ENCODE data around the gene LSP1. TPM values are rescaled to one million over a fixed set of nuclear protein-coding genes. Genes with fewer than 3 reads are reported as not detected.

LSP1 gene
- total and polyA plus RNA-seq, 7 donors: 8.7 to 80.2 (median 32.7) TPM

DNA sequence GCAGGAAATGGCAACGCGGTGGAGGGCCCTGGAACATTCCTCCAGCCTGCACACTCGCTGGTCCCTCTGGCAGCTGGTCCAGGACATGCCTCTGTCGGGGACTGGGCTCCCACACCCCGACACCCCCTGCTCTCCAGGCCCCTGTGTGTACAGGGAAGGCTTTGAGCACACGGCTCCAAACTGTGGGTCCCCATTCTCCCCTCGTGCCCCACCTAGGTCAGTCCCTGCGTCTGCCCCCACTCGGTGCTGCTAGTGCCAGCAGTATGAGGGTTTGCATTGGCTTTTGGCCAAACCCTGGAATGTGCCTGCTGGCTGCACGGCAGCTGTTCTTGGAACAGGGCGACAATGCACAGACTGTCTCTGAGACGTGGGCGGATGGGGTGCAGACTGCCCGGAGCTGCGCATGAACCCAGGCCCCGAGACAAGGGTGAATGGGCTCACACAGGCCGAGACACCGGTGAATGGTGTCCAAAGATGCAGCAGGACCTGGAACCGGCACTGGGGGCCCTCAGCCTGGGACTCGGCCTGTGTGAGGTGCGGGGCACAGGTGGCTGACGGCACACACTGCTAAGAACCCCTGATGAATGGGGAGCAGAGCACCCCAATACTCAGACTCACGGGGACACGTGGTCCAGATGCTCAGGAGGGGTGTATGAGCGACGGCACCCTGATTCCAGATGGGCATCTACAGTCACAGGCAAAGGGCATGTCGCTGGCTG lies 25.6 kb upstream of the LSP1 start:
- intact Hi-C loops (cut with DNase I): no loop called here
- DNase-seq: peak; percentile 72
- Histone ChIP-seq H3K9me3 (no peaks in the 10 kb centered on the region), H3K36me3 (no peaks in the 10 kb centered on the region), H3K4me1 (peaks cover 0 to 18% (median 16%) of the 10 kb centered on the region in 4 donors), H3K4me3 (no peak overlapping the region), H3K27me3 (peaks cover 0 to 3% (median 0%) of the 10 kb centered on the region in 3 donors), H3K27ac (no peak overlapping the region)
- 19 to 66% methylated on average over 27 of the region's 27 CpGs for WGBS, 2 donors
- TF ChIP-seq POLR2AphosphoS5 (IDR thresholded peaks at IDR 0.05) (peak in 2 of 4 donors; percentile 34 to 36), EP300 (IDR thresholded peaks at IDR 0.05) (no peak), POLR2A (IDR thresholded peaks at IDR 0.05) (no peak)
- TF ChIP-seq, protein P1, sequence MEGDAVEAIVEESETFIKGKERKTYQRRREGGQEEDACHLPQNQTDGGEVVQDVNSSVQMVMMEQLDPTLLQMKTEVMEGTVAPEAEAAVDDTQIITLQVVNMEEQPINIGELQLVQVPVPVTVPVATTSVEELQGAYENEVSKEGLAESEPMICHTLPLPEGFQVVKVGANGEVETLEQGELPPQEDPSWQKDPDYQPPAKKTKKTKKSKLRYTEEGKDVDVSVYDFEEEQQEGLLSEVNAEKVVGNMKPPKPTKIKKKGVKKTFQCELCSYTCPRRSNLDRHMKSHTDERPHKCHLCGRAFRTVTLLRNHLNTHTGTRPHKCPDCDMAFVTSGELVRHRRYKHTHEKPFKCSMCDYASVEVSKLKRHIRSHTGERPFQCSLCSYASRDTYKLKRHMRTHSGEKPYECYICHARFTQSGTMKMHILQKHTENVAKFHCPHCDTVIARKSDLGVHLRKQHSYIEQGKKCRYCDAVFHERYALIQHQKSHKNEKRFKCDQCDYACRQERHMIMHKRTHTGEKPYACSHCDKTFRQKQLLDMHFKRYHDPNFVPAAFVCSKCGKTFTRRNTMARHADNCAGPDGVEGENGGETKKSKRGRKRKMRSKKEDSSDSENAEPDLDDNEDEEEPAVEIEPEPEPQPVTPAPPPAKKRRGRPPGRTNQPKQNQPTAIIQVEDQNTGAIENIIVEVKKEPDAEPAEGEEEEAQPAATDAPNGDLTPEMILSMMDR (IDR thresholded peaks at IDR 0.05): no peak

DNA sequence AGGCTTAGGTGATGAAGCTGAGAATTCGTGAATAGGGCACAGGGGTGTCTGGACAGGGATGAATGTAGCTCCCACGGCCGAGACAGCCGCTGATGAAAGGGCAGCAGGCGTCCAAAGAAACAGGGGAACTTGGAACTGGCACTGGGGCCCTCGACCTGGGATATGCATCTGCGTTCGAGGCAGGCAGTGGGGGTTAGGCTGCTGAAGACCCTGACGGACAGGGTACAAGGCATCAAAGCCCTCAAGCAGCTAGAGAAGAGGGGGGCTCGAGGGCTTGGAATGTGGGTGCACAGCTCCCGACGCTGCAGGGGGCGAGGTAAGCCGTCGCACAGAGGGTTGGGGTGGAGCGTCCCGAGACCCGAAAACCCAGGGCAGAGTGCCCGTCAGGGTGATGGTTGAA lies 25.0 kb upstream of the LSP1 start:
- Histone ChIP-seq H3K27me3 (peaks cover 0 to 3% (median 0%) of the 10 kb centered on the region in 3 donors), H3K9me3 (no peaks in the 10 kb centered on the region), H3K27ac (no peak overlapping the region), H3K4me3 (no peak overlapping the region), H3K4me1 (peaks cover 0 to 24% (median 21%) of the 10 kb centered on the region in 4 donors), H3K36me3 (no peaks in the 10 kb centered on the region)
- DNase-seq: no peak
- TF ChIP-seq, protein P1 (IDR thresholded peaks at IDR 0.05): no peak
- TF ChIP-seq EP300 (IDR thresholded peaks at IDR 0.05) (no peak), POLR2A (IDR thresholded peaks at IDR 0.05) (no peak), POLR2AphosphoS5 (IDR thresholded peaks at IDR 0.05) (no peak)
- intact Hi-C loops (cut with DNase I): no loop called here
- WGBS, 2 donors: 79 to 90% methylated on average over 19 of the region's 19 CpGs

DNA sequence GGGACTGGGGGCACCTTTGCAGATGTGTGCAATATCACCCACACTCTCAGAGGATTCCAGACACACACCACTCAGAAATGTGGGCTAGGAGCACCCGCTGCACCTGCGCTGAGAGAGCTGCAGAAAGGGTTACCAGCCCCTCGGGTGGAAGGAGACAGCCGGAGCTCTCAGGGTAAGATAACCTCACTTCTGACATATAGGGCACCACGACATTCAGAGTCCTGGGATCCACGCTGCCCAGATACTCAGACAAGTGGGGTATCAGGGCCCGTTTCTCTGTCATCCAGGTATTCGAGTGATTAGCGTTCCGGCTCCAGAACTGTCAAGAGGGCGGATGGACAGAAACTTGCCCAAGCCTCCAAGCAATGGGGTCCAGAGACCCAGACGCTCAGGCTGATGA lies 24.3 kb upstream of the LSP1 start:
- DNase-seq: no peak
- no peaks in the 10 kb centered on the region for H3K9me3 ChIP-seq
- peaks cover 0 to 3% (median 0%) of the 10 kb centered on the region in 3 donors for H3K27me3 ChIP-seq
- no peak overlapping the region for H3K27ac ChIP-seq
- no peak overlapping the region for H3K4me3 ChIP-seq
- 85 to 88% methylated on average over 12 of the region's 12 CpGs for WGBS, 2 donors
- intact Hi-C loops (cut with DNase I): no loop called here
- H3K4me1 ChIP-seq: peaks cover 0 to 24% (median 21%) of the 10 kb centered on the region in 4 donors
- H3K36me3 ChIP-seq: no peaks in the 10 kb centered on the region
- TF ChIP-seq POLR2A (IDR thresholded peaks at IDR 0.05): no peak
- no peak for TF ChIP-seq POLR2AphosphoS5 (IDR thresholded peaks at IDR 0.05)
- TF ChIP-seq, protein P1 (IDR thresholded peaks at IDR 0.05): no peak
- no peak for TF ChIP-seq EP300 (IDR thresholded peaks at IDR 0.05)

DNA sequence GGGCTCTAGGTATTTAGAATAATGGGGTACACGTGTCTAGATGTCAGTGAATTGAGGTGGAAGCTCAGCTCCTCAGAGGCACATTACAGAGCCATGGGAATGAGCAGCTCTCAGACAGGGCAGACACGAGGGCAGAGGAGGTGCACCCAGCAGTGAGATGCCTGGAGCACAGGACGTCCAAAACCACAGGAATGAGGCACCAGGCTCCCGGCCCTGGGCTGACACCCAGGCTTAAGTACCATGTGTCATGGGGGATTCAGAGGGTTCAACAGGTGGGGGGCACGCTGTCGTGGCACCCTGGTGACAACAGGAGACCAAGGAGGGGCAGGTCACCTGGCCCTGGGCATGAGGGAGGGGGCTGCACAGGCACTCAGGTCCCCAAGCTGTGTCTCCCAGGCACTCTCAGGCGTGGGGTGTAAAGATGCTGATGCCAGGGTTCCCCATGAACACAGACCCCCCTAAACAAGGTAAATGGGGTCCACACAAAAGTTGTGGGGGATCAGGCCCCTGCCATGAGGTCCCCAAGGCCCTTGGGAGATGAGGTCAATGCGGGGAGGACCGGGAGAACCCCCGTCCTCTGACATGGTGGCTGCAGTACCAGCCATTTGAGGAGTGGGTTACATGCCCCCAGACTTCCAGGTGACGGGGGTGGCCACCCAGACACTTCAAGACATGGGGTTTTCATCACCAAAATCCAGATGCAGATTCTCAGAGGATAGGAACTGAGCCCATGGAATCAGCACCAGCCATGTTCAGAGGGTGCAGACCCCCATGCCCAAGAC lies 23.7 kb upstream of the LSP1 start:
- intact Hi-C loops (cut with DNase I): no loop called here
- H3K4me1 ChIP-seq: peaks cover 0 to 24% (median 21%) of the 10 kb centered on the region in 4 donors
- WGBS, 2 donors: 76 to 80% methylated on average over 11 of the region's 11 CpGs
- no peak for DNase-seq
- H3K27me3 ChIP-seq: peaks cover 0 to 3% (median 0%) of the 10 kb centered on the region in 3 donors
- no peaks in the 10 kb centered on the region for H3K36me3 ChIP-seq
- TF ChIP-seq, protein P1 (IDR thresholded peaks at IDR 0.05): no peak
- TF ChIP-seq EP300 (IDR thresholded peaks at IDR 0.05) (no peak), POLR2A (IDR thresholded peaks at IDR 0.05) (no peak), POLR2AphosphoS5 (IDR thresholded peaks at IDR 0.05) (no peak)
- no peaks in the 10 kb centered on the region for H3K9me3 ChIP-seq
- no peak overlapping the region for H3K4me3 ChIP-seq
- H3K27ac ChIP-seq: no peak overlapping the region

Data from sigmoid colon (tissue), 7 donors.